HG03460 (cell line): ENCODE measurements around the gene PPP2R5B.

Experiments used
- ATAC-seq: cut with Tn5 transposase; IDR thresholded peaks from one replicate; pipeline ENCODE4 v1.9.1; 2021; ENCODE audit not compliant: unreplicated experiment

The PPP2R5B gene

DNA sequence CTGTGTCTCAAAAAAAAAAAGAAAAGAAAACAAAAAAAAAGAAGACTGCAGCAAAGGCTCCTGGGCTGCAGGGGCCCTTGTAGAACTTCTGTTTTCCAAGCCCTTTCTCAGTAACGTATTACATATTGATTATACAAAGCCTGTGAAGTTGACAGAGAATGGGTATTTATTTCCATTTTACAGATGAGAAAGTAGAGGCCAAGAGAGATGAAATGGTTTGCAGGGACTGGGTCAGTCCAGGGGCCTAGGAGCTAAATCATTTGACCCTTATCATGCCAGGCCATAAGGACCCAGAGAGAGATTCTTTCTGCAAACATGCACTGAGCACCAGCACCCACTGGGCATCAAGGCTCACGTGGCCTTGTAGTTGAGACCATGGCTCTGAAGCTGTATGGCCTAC is 4.5 kb downstream of the PPP2R5B start:
- no peak for ATAC-seq

DNA sequence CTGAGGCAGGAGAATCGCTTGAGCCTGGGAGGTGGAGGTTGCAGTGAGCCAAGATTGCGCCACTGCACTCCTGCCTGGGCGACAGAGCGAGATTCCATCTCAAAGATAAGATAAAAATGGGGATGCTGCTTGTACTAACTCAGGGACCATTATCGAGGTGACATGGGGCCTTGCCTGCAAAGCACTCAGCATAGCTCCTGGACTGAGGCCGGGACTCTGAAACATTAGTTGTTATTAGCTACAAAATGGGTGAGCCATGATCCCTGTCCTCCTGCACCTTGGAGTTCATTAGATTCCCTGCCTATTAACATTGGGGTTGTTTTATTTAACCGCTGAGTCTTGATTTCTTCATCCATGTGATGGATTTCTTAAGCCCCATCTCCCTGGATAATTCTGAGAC is 5.1 kb downstream of the PPP2R5B start:
- no peak for ATAC-seq

- no peak for ATAC-seq
Observed at GRCh38 chr11:64930340-64930739, 5.9 kb downstream of the PPP2R5B start.

- ATAC-seq = no peak
Observed at GRCh38 chr11:64931290-64931689, 6.8 kb downstream of the PPP2R5B start.

DNA sequence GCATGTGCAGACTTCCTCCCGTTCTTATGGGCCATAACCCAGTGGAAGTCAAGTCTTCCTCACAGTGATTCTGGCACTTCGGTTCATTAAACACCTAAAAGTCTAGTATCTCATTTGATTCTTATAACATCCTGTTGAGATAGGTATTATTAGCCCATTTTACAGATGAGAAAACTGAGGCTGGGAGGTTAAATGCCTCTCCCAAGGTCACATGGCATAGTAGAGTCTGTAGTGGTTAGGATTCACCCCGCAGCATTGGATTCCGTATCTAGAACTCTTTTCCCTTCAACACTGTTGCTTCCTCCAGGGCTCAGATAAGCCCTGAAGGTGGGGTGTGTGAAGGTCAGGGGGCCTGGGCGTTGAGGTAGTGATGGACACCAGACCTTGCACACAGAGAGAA is 7.8 kb downstream of the PPP2R5B start:
- ATAC-seq = no peak

GRCh38 chr11:64933213-64933934 is 8.9 kb downstream of the PPP2R5B start:
- ATAC-seq = no peak

- no peak for ATAC-seq
Observed at GRCh38 chr11:64933935-64934681, 9.6 kb downstream of the PPP2R5B start.

GRCh38 chr11:64934682-64935358 is 10.3 kb downstream of the PPP2R5B start:
- no peak for ATAC-seq

DNA sequence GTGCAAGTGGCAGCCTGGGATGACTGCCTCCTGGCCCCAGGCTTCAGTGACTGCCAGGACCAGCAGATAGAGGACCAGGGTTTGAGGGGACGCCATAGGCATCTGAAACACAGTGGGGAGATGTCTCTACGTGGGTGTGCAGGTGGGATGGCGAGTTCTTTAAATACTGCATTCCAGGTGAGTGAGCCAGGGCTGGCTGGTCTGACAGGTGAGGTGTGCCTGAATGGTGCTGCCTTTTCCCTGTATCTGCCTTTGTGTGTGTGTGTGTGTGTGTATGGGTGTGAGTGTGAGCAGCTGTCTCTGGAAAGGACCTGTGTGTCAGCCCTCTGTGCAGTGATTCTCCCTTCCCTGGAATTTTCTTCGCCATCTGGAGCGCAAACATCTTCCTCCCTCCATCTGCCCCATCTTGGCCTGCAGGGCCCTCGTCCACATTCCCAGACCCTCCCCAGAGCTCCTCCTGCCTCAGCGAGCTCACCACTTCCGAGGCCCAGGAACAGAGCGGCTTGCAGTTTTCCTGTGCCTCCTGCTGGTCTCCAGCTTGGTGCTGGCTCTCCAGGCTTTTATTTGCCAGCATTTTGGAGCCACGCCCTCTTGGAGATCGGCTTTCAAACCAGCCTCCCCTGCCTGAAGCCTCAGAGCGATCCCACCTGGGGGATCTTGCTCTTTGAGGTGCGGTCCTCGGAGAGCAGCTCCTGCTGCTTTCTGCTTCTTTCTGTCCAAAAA is 11.0 kb downstream of the PPP2R5B start, which contains the start of gene GPHA2:
GPHA2 (minus strand) TSS at position 535 of the 723 bp plus-strand sequence; CDS start at position 102, 433 bp downstream.
- no peak for ATAC-seq

DNA sequence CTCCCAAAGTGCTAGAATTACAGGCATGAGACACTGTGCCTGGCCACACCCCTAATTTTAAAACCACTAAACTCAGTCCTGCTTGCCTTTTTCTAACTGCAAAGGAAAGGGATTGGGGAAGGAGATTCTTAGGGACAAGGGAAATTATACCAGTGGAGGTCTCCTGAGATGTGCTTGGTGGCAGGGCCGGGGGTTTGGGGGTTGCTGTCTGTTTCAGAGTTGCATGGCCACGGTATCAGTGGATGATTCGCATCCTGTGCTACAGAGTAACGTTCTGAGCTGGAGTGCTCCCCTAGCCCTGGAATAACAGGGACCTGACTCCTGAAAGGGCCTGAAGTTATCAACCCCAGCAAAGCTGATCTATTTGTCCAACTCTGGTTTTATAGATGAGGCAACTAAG is 12.1 kb downstream of the PPP2R5B start:
- no peak for ATAC-seq

GRCh38 chr11:64947208-64947814 is 22.8 kb downstream of the PPP2R5B start:
- ATAC-seq = no peak

DNA sequence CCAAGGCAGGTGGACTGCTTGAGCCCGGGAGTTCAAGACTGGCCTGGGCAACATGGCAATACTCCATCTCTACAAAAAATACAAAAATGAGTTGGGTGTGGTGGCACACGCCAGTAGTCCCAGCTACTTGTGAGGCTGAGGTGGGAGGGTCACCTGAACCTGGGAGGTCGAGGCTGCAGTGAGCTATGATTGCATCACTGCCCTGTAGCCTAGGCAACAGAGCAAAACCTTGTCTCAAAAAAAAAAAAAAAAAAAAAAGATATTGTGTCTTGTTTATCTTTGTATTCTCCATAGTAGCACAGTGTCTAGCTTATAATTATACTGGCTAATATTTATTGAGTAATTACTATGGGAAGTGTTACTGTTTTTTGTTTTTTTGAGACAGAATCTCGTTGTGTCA is 27.0 kb downstream of the PPP2R5B start:
- ATAC-seq = no peak

DNA sequence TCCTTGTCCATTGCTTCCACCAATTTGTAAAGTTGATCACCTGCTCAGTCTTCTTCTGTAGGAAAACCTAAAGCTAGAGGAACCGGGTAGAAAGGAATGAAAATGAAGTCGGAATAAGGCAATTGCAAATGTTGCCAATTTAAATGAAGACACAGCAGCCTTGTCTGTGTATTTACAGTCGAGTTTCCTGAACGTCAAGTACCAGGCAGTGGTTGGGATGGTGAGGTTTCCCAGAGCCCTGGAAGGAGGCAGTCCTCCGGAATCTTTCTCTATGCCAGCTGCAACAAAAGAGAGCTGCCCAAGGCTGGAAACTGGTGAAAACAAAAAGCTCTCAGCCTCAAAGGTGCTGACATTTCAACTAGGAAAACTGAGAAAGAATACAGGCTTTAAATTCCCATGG is 29.7 kb downstream of the PPP2R5B start:
- no peak for ATAC-seq

- no peak for ATAC-seq
Observed at GRCh38 chr11:64959498-64959897, 35.0 kb downstream of the PPP2R5B start.

GRCh38 chr11:64960719-64961118 is 36.2 kb downstream of the PPP2R5B start:
- no peak for ATAC-seq

DNA sequence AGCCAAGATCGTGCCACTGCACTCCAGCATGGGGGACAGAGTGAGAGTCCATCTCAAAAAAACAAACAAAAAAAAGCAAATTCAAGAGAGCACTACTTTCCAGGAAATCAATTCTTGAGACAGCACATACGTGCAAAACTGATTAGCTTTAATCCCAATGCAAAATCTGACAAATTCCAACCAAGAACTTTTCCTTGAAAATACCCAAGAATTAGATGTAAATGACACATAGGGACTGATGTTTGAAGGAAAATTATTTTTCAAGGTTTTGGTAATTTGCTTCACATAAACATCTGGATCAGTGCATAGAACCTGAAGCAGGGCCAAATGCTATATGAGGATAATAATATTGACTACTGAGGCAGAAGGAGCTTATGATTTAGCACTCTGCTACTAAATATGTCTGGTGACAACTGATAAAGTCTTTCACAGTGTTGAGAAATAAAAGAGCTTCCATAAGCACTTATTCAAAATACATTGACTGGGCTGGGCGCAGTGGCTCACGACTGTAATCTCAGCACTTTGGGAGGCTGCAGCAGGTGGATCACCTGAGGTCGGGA is 38.7 kb downstream of the PPP2R5B start:
- ATAC-seq = no peak

DNA sequence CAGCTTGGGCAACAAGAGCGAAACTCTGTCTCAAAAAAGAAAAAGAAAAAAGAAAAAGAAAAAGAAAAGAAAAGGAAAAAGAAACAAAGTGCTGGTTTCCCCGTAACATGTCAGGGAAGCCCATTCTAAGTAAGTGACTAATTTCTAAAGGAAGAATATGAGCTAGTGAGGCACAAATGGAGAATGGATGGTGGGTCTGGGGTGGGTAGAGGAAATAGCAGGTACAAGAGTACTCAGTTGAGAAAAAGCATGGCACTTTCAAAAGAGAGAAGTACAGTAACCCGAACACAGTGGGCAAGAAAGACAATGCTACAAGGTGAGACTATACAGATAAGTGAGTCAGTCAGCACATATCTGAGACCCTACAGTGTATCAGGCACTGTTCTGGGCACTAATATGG is 42.9 kb downstream of the PPP2R5B start:
- ATAC-seq = no peak

- ATAC-seq = no peak
Observed at GRCh38 chr11:64969209-64969608, 44.7 kb downstream of the PPP2R5B start.

DNA sequence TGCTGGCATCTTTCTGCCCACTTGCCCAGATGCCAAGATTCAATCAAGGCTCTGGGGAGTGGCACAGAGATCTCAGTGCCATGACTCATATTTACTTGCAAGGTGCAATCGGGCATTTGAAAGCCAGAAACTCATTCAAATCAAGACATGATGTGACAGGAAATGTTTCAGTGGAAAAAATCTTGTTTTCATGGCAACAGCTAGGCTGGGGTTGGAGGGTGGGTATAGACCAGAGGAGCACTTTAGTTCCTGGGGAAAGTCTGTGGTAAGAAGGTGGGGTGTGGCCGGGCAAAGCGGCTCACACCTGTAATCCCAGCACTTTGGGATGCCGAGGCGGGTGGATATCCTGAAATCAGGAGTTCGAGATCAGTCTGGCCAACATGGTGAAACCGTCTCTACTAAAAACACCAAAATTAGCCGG is 46.3 kb downstream of the PPP2R5B start:
- ATAC-seq = no peak

DNA sequence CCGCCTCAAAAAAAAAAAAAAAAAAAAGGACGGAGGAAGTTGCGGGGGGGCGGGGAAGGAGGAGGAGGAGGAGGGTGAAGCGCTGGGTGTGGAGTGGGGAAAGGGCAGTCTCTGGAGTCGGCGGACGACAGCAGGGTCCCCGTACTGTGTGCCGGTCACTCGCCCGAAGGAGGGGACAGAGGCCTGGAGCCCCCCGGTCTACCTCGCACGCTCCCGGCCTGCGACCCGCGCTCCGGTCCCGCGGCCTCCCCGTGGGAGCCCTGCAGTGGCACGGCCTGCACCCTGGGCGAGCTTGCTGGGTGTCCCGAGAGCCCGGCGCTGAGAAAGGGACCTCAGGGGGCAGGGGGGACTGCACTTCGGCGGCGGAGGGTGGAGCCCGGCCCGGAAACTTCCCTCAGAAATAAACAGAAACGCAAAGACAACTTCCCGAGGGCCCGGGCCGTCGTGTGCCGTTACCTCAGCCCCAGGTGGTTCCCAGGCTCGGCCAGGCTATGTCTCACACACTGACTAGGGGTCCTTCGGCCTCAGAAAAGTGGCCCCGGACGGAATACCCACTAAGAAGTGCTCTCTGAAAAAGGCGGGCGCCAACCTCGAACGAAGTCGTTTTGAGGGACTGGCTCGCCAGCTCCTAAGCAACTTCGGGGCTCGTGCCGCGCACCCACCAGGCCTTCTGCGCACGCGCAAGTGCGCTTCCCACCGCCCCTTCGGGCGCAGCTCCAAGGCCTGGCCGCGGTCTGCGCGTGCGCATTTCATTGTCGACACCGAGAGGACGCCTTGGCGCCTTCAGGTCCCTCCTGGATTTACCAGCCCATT is 47.1 kb downstream of the PPP2R5B start, which contains the start of gene MAJIN:
MAJIN (minus strand) TSS at position 688 of the 813 bp plus-strand sequence. CDS start 12,703 bp downstream, outside the sequence.
- ATAC-seq = no peak
